ENCODE results near the gene SPARC. TPM values are rescaled to one million over a fixed set of nuclear protein-coding genes. Genes with fewer than 3 reads are reported as not detected.

SPARC gene
- polyA plus RNA-seq, 1 of the 3 experiments (the other 2 are of a cell fraction): 1,115 TPM

- ChIA-PET CTCF (interaction anchor here (1.5 to 17.0 kb wide), 4 partner anchors 36 to 81 kb away, joined by 5 to 375 read pairs (median 126); partner anchors contain the start of gene G3BP1), POLR2A (no interaction called here)
- Histone ChIP-seq H3K4me1 (ENCODE audit: control insufficient read depth in 1 of 2, insufficient read depth in 2 of 2, low read depth in 1 of 2, low read length in 1 of 2) (peaks cover 13 to 20% of the 10 kb centered on the region in 2 experiments; a peak in 3 of 4 replicates), H3K79me2 (ENCODE audit: insufficient read depth) (no peaks in the 10 kb centered on the region; the same call in 1 of the 2 replicates), H3K27me3 (ENCODE audit: insufficient read depth) (no peaks in the 10 kb centered on the region), H3K9ac (no peak overlapping the region), H3K9me3 (no peaks in the 10 kb centered on the region), H3K4me2 (no peak overlapping the region), H3K9me2 (no peaks in the 10 kb centered on the region), H2AFZ (ENCODE audit: low read depth) (no peak overlapping the region), H3F3A (replicated peaks; ENCODE audit: insufficient read depth) (peaks cover 42% of the 10 kb centered on the region), H4K20me1 (ENCODE audit: insufficient read depth) (no peaks in the 10 kb centered on the region), H3K36me3 (replicated peaks in 1 of 2; ENCODE audit: control insufficient read depth in 1 of 2, insufficient read depth in 2 of 2, low read length in 1 of 2) (peaks cover 0 to 4% of the 10 kb centered on the region in 2 experiments), H3K27ac (ENCODE audit: low read depth in 2 of 2, low read length in 1 of 2) (no peak overlapping the region), H3K4me3 (ENCODE audit: low read depth in 2 of 2, low read length in 1 of 2) (no peak overlapping the region)
- WGBS (ENCODE audit: low lambda C conversion rate): 90% methylated on average over 1 of the region's 1 CpG
- no peak for TF ChIP-seq JUND (IDR thresholded peaks at IDR 0.05)
- TF ChIP-seq GATA2 (CRISPR knock-in tag; IDR thresholded peaks at IDR 0.05): no peak
- DNase-seq: no peak
Measured at GRCh38 chr5:151735646-151736045, 48.9 kb upstream of the SPARC start.

GRCh38 chr5:151734064-151734408 lies 47.3 kb upstream of the SPARC start:
- TF ChIP-seq TAF1 (IDR thresholded peaks at IDR 0.05; ENCODE audit: borderline replicate concordance, low read depth, low read length): no peak
- 0 out of 2 replicates have a peak, but pooled peaks have one; percentile 19 for TF ChIP-seq FOXM1 (IDR thresholded peaks at IDR 0.05; ENCODE audit: low read depth)
- TF ChIP-seq TCF12 (IDR thresholded peaks at IDR 0.05): peak; percentile 54
- peak; percentile 2; the same call in 1 of the 2 replicates for TF ChIP-seq MAX (IDR thresholded peaks at IDR 0.05; ENCODE audit: low read depth)
- 0 out of 2 replicates have a peak, but pooled peaks have one; percentile 9 for TF ChIP-seq RXRA (IDR thresholded peaks at IDR 0.05; ENCODE audit: borderline replicate concordance, low read depth)
- peak in 1 of 2 experiments; percentile 3; a peak in 1 of 4 replicates for TF ChIP-seq EP300 (IDR thresholded peaks at IDR 0.05; ENCODE audit: borderline replicate concordance in 1 of 2, low read depth in 1 of 2, low read length in 1 of 2)
- peak; percentile 2 for TF ChIP-seq JUND (IDR thresholded peaks at IDR 0.05)
- TF ChIP-seq RFX5 (IDR thresholded peaks at IDR 0.05; ENCODE audit: low read length): no peak
- H3K36me3 ChIP-seq (replicated peaks in 1 of 2; ENCODE audit: control insufficient read depth in 1 of 2, insufficient read depth in 2 of 2, low read length in 1 of 2): peaks cover 0 to 4% of the 10 kb centered on the region in 2 experiments
- H3K4me2 ChIP-seq: no peak overlapping the region
- H2AFZ ChIP-seq (ENCODE audit: low read depth): no peak overlapping the region
- peaks cover 25% of the 10 kb centered on the region for H3F3A ChIP-seq (replicated peaks; ENCODE audit: insufficient read depth)
- peaks cover 0 to 12% of the 10 kb centered on the region in 2 experiments; a peak in 2 of 4 replicates for H3K4me1 ChIP-seq (ENCODE audit: control insufficient read depth in 1 of 2, insufficient read depth in 2 of 2, low read depth in 1 of 2, low read length in 1 of 2)
- ChIA-PET POLR2A (no interaction called here), CTCF (interaction anchor here (1.1 to 17.0 kb wide), 3 partner anchors 46 to 79 kb away, joined by 3 to 375 read pairs (median 247); no protein-coding TSS in a partner anchor)
- H3K4me3 ChIP-seq (ENCODE audit: low read depth in 2 of 2, low read length in 1 of 2): no peak overlapping the region
- no peak overlapping the region for H3K9ac ChIP-seq
- no peaks in the 10 kb centered on the region for H4K20me1 ChIP-seq (ENCODE audit: insufficient read depth)
- peak overlapping the region in 1 of 2 experiments; percentile 88; a peak in 2 of 4 replicates for H3K27ac ChIP-seq (ENCODE audit: low read depth in 2 of 2, low read length in 1 of 2)
- no peak for DNase-seq
- no peaks in the 10 kb centered on the region; the same call in 1 of the 2 replicates for H3K79me2 ChIP-seq (ENCODE audit: insufficient read depth)
- 79% methylated on average over 3 of the region's 3 CpGs for WGBS (ENCODE audit: low lambda C conversion rate)
- H3K9me2 ChIP-seq: no peaks in the 10 kb centered on the region
- H3K9me3 ChIP-seq: no peaks in the 10 kb centered on the region
- no peaks in the 10 kb centered on the region for H3K27me3 ChIP-seq (ENCODE audit: insufficient read depth)

- no peak for DNase-seq
- 69% methylated on average over 9 of the region's 9 CpGs for WGBS (ENCODE audit: low lambda C conversion rate)
- CTCF ChIA-PET: interaction anchor here (1.1 to 17.0 kb wide), 3 partner anchors 45 to 286 kb away, joined by 3 to 375 read pairs (median 4); partner anchors contain the start of gene SLC36A1
- no peak for TF ChIP-seq FOXM1 (IDR thresholded peaks at IDR 0.05; ENCODE audit: low read depth)
- peak; percentile 25; the same call in 1 of the 2 replicates for TF ChIP-seq TEAD4 (IDR thresholded peaks at IDR 0.05; ENCODE audit: borderline replicate concordance, insufficient read depth)
- no peak for TF ChIP-seq GABPA (IDR thresholded peaks at IDR 0.05; ENCODE audit: low read depth)
- TF ChIP-seq TCF12 (IDR thresholded peaks at IDR 0.05): peak; percentile 82
- TF ChIP-seq REST (IDR thresholded peaks at IDR 0.05; ENCODE audit: low read depth, low read length): 0 out of 2 replicates have a peak, but pooled peaks have one; percentile 28
- peak; percentile 36; the same call in 1 of the 2 replicates for TF ChIP-seq RXRA (IDR thresholded peaks at IDR 0.05; ENCODE audit: borderline replicate concordance, low read depth)
- TF ChIP-seq USF2 (IDR thresholded peaks at IDR 0.05; ENCODE audit: borderline replicate concordance, low read depth, low read length): no peak
- no peak for TF ChIP-seq MXI1 (IDR thresholded peaks at IDR 0.05; ENCODE audit: low read depth, low read length)
- TF ChIP-seq GATA2 (CRISPR knock-in tag; IDR thresholded peaks at IDR 0.05): no peak
Measured at GRCh38 chr5:151733358-151734063, 46.8 kb upstream of the SPARC start.

More at GRCh38 chr5:151733358-151734063, 46.8 kb upstream of the SPARC start:
- H3K27ac ChIP-seq (ENCODE audit: low read depth in 2 of 2, low read length in 1 of 2): peak overlapping the region in 1 of 2 experiments; percentile 88; a peak in 2 of 4 replicates
- peaks cover 0 to 9% of the 10 kb centered on the region in 2 experiments; a peak in 2 of 4 replicates for H3K4me1 ChIP-seq (ENCODE audit: control insufficient read depth in 1 of 2, insufficient read depth in 2 of 2, low read depth in 1 of 2, low read length in 1 of 2)
- H3K36me3 ChIP-seq (replicated peaks in 1 of 2; ENCODE audit: control insufficient read depth in 1 of 2, insufficient read depth in 2 of 2, low read length in 1 of 2): peaks cover 0 to 4% of the 10 kb centered on the region in 2 experiments
- peaks cover 21% of the 10 kb centered on the region for H3F3A ChIP-seq (replicated peaks; ENCODE audit: insufficient read depth)
- no peak overlapping the region for H3K4me3 ChIP-seq (ENCODE audit: low read depth in 2 of 2, low read length in 1 of 2)
- peak overlapping the region; percentile 51; the same call in 1 of the 2 replicates for H3K4me2 ChIP-seq
- H3K9ac ChIP-seq: peak overlapping the region; percentile 28; the same call in 1 of the 2 replicates
- POLR2A ChIA-PET: no interaction called here
- no peaks in the 10 kb centered on the region for H3K9me3 ChIP-seq
- H3K9me2 ChIP-seq: no peaks in the 10 kb centered on the region
- no peaks in the 10 kb centered on the region for H3K27me3 ChIP-seq (ENCODE audit: insufficient read depth)
- H2AFZ ChIP-seq (ENCODE audit: low read depth): no peak overlapping the region
- no peaks in the 10 kb centered on the region for H4K20me1 ChIP-seq (ENCODE audit: insufficient read depth)
- H3K79me2 ChIP-seq (ENCODE audit: insufficient read depth): no peaks in the 10 kb centered on the region; the same call in 1 of the 2 replicates
